Gastrocnemius medialis (tissue), 4 donors: Measurements from ENCODE around the gene KLK2.

Experiments
- POLR2A ChIP-seq, 2 donors: fragments of 450-650 bp; IDR thresholded peaks; one replicate each; pipeline ENCODE4 v1.6.1; 2017; ENCODE audit warnings: antibody characterized with exemption in 2 of 2, mild to moderate bottlenecking in 2 of 2, moderate library complexity in 2 of 2
- TF ChIP-seq, protein P1 (sequence below), 5 experiments: fragments of 450-650 bp in 3 of 5; fragments of 200-600 bp in 2 of 5; sonication (generic) in 2 of 5; IDR thresholded peaks in 4 of 5; conservative IDR thresholded peaks in 1 of 5; 1 replicate in 4 of 5; 2 replicates in 1 of 5; pipeline ENCODE4 v1.5.1; 2016 to 2019; ENCODE audit warnings: antibody characterized with exemption in 5 of 5, mild to moderate bottlenecking in 3 of 5, moderate library complexity in 3 of 5

DNA sequence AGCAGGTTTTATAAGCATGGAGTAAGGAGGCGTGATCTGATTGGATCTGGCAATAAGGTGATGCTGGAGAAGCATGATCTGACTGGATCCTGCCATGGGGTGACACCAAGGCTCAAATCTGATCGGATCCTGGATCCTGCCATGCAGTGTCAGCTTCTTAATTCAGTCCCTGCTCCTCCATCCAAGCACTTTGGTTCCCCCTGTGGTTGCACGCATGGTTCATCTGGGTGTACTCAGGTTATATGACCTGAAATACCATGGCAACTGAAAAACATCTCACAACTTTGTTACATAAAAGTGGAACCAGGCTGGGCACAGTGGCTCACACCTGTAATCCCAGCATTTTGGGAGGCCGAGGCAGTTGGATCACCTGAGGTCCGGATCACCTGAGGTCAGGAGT, 55.6 kb downstream of the KLK2 start:
- TF ChIP-seq, protein P1, sequence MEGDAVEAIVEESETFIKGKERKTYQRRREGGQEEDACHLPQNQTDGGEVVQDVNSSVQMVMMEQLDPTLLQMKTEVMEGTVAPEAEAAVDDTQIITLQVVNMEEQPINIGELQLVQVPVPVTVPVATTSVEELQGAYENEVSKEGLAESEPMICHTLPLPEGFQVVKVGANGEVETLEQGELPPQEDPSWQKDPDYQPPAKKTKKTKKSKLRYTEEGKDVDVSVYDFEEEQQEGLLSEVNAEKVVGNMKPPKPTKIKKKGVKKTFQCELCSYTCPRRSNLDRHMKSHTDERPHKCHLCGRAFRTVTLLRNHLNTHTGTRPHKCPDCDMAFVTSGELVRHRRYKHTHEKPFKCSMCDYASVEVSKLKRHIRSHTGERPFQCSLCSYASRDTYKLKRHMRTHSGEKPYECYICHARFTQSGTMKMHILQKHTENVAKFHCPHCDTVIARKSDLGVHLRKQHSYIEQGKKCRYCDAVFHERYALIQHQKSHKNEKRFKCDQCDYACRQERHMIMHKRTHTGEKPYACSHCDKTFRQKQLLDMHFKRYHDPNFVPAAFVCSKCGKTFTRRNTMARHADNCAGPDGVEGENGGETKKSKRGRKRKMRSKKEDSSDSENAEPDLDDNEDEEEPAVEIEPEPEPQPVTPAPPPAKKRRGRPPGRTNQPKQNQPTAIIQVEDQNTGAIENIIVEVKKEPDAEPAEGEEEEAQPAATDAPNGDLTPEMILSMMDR (IDR thresholded peaks at IDR 0.05 in 4 of 5, conservative IDR thresholded peaks at IDR 0.05 in 1 of 5), result no peak
- TF ChIP-seq POLR2A (IDR thresholded peaks at IDR 0.05), result no peak
